ENCODE results near the gene PRX. TPM values are rescaled to one million over a fixed set of nuclear protein-coding genes. Genes with fewer than 3 reads are reported as not detected.

Gene PRX
- 0.99 and 2.5 TPM in 2 replicates for total RNA-seq

GRCh38 chr19:40413291-40413845, at the start of gene PRX:
TSS of gene PRX (minus strand) at chr19:40413378. CDS start at chr19:40407932, 5,446 bp downstream.

GRCh38 chr19:40444000-40444824, 31.0 kb upstream of the PRX start, which contains the start of gene SERTAD3:
TSS of gene SERTAD3 (minus strand) at chr19:40444335. CDS start at chr19:40442080, 2,255 bp downstream.

GRCh38 chr19:40425450-40426287, 12.5 kb upstream of the PRX start, which contains the start of gene SERTAD1:
TSS of gene SERTAD1 (minus strand) at chr19:40425992. CDS start at chr19:40423546, 2,446 bp downstream.

GRCh38 chr19:40390084-40390742, 23.0 kb downstream of the PRX start, which contains the start of gene HIPK4:
TSS of gene HIPK4 (minus strand) at chr19:40390181. CDS start at chr19:40389902, 279 bp downstream.

GRCh38 chr19:40348125-40348913, 64.9 kb downstream of the PRX start, which contains the start of the genes C19orf47 and PLD3:
TSS of gene C19orf47 (minus strand) at chr19:40348397. CDS start at chr19:40341857, 6,540 bp downstream.
TSS of gene PLD3 (plus strand) at chr19:40348695. CDS start at chr19:40366484, 17,789 bp downstream.

Other genes with a start within 250 kb of the PRX start
- 8.1 and 8.3 TPM in 2 replicates for gene MAP3K10, start 222.0 kb downstream of the PRX start, total RNA-seq
- gene TTC9B, start 195.0 kb downstream of the PRX start, total RNA-seq = not detected in 2 replicates
- gene CCNP, start 186.7 kb downstream of the PRX start, total RNA-seq = 0.47 and 0.95 TPM in 2 replicates
- 60.1 and 74.0 TPM in 2 replicates for gene AKT2, start 128.0 kb downstream of the PRX start, total RNA-seq
- 5.3 and 12.9 TPM in 2 replicates for gene C19orf47, start 65.0 kb downstream of the PRX start, total RNA-seq
- 196 and 305 TPM in 2 replicates for gene PLD3, start 64.7 kb downstream of the PRX start, total RNA-seq
- not detected in 2 replicates for gene HIPK4, start 23.2 kb downstream of the PRX start, total RNA-seq
- gene SERTAD1, start 12.6 kb upstream of the PRX start, total RNA-seq = 27.1 and 28.6 TPM in 2 replicates
- gene SERTAD3, start 31.0 kb upstream of the PRX start, total RNA-seq = 13.3 and 20.4 TPM in 2 replicates
- gene BLVRB, start 52.4 kb upstream of the PRX start, total RNA-seq = 100 and 154 TPM in 2 replicates
- gene SPTBN4, start 53.6 kb upstream of the PRX start, total RNA-seq = 1.2 and 1.6 TPM in 2 replicates
- gene SHKBP1, start 163.5 kb upstream of the PRX start, total RNA-seq = 64.0 and 75.3 TPM in 2 replicates
- 57.3 and 133 TPM in 2 replicates for gene LTBP4, start 188.0 kb upstream of the PRX start, total RNA-seq